Right lobe of liver (tissue), 6 donors: ENCODE data around the gene NOP9. TPM values are rescaled to one million over a fixed set of nuclear protein-coding genes. Genes with fewer than 3 reads are reported as not detected.
A peak's percentile ranks its signal among the peaks of the same experiment; 100 is the strongest.

ENCODE experiments used
- ATAC-seq, 4 donors: fragments of 200-7000 bp; cut with Tn5 transposase; one replicate each; pipeline ENCODE4 v1.9.1; 2020; ENCODE audit warnings: mild to moderate bottlenecking in 4 of 4, moderate library complexity in 4 of 4
- DNase-seq, 3 donors: peaks; one replicate each; pipeline ENCODE4 v3.0.0-alpha.2; 2020
- H3K27ac ChIP-seq, 3 donors: fragments of 200-600 bp; one replicate each; pipeline ENCODE4 v1.8.0; 2022
- H3K27me3 ChIP-seq, 2 donors: fragments of 200-600 bp; one replicate each; pipeline ENCODE4 v1.8.0; 2022
- H3K36me3 ChIP-seq, 4 donors: fragments of 200-600 bp; sonication (generic) in 1 of 4; one replicate each; pipeline versions ENCODE4 v1.5.1 to v1.8.0; 2017 to 2022; ENCODE audit warnings: control low read depth in 1 of 4
- H3K4me1 ChIP-seq, 4 donors: fragments of 200-600 bp; sonication (generic) in 1 of 4; one replicate each; pipeline versions ENCODE4 v1.5.1 to v1.8.0; 2017 to 2022; ENCODE audit warnings: control low read depth in 1 of 4
- H3K4me3 ChIP-seq, 3 donors: fragments of 200-600 bp; one replicate each; pipeline ENCODE4 v1.8.0; 2022
- H3K9me3 ChIP-seq, 4 donors: fragments of 200-600 bp; sonication (generic) in 1 of 4; one replicate each; pipeline versions ENCODE4 v1.5.1 to v1.8.0; 2017 to 2022; ENCODE audit warnings: control low read depth in 1 of 4
- CTCF ChIP-seq, 4 donors: fragments of 200-600 bp in 3 of 4; fragments of 450-650 bp in 1 of 4; IDR thresholded peaks; one replicate each; pipeline versions ENCODE4 v1.5.1 to v1.8.0; 2016 to 2022; ENCODE audit warnings: antibody characterized with exemption in 4 of 4, mild to moderate bottlenecking in 2 of 4
- POLR2A ChIP-seq: fragments of 450-650 bp; IDR thresholded peaks from one replicate; pipeline ENCODE4 v1.6.1; 2017; ENCODE audit warnings: antibody characterized with exemption, mild to moderate bottlenecking
- WGBS: methylation state at CpG from one replicate; pipeline ENCODE4 v1.1.6; 2018; ENCODE audit warnings: low coverage, low lambda C conversion rate; ENCODE audit not compliant: insufficient coverage; ENCODE audit errors: missing lambda C conversion rate; 5-methylcytosine and 5-hydroxymethylcytosine counted together
- intact Hi-C, 2 donors: fragments of 100-400 bp; cut with DNase I; formaldehyde crosslinking; loops; one replicate each; pipeline versions ENCODE4 v1.11.2 to v1.14.1; 2022
- total RNA-seq, 6 experiments: library from RNA; depleted of rRNA in 2 of 6; stranded (reverse); fragments of >200 nt in 2 of 6; fragmentation: NEBNext Ultra II Directional in 3 of 6; extraction: Animal tissue kit (Norgen Biotek cat#: 25700) in 3 of 6; gene quantifications; one replicate each; pipeline versions ENCODE4 v1.1.0 to v1.2.4, GENCODE V29; 2016 to 2023
- donor health status: DM: no; HTN: yes; CAD: no.
- donor health status: DM: no; HTN: no; CAD: no.
- donor health status: DM: no; HTN: no; CAD: no.
- donor health status: DM: no; HTN: yes; CAD: no.
- donor health status: DM: no; HTN: yes; CAD: no.

NOP9 gene
- total RNA-seq, 6 experiments from 2014 or later, result 8.2 to 15.3 (median 11.4) TPM

DNA sequence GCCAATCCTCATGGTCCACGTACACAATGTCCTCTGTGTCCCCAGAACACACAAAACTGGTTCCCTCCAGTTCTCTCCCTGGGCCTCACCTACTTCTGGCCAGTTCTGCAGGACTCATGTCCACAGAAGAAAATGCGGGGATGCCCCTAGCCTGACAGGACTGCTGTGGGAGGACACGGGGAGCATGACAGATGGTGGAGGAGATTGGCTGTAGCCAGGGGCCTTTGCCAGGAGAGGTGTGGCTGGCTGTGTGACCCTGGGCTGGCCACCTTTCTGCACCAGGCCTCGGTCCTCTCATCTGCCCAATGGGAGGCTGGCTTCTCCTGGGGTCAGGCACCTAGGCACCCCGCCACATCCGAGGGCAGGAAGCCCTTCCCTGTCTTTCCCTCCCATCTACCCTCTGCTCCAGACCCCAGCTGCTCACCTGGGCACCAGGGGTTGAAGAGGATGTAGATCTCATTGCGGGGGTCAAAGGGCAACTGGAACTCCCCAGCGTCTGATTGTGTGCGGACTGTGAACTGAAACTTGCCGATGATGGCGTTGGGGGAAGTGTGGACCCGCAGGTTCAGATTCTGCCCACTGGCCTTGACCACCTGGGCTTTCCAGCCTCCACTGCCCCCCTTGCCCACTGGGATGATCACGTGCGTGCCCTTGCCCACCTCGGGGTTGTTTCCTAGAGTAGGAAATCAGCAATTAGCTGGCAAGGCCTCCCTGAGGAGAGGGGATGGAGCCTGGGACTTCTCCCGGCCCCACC lies 39.4 kb upstream of the NOP9 start:
- Histone ChIP-seq H3K4me3 (no peak overlapping the region), H3K4me1 (no peaks in the 10 kb centered on the region), H3K36me3 (no peaks in the 10 kb centered on the region), H3K9me3 (no peaks in the 10 kb centered on the region), H3K27me3 (no peaks in the 10 kb centered on the region), H3K27ac (no peak overlapping the region)
- ATAC-seq (peak in 1 of 4 donors; percentile 4), DNase-seq (no peak)
- intact Hi-C loops, result no loop called here
- TF ChIP-seq POLR2A (no peak), CTCF (IDR thresholded peaks at IDR 0.05) (no peak)
- WGBS, result 86% methylated on average over 5 of the region's 16 CpGs

- DNase-seq, result no peak
- H3K36me3 ChIP-seq, result no peaks in the 10 kb centered on the region
- TF ChIP-seq POLR2A, result no peak
- no peak for TF ChIP-seq CTCF (IDR thresholded peaks at IDR 0.05)
Measured at GRCh38 chr14:24260780-24261157, 38.9 kb upstream of the NOP9 start.

GRCh38 chr14:24261256-24261968 lies 38.2 kb upstream of the NOP9 start:
- TF ChIP-seq POLR2A, result no peak
- TF ChIP-seq CTCF (IDR thresholded peaks at IDR 0.05), result no peak
- Histone ChIP-seq H3K9me3 (no peaks in the 10 kb centered on the region), H3K27me3 (no peaks in the 10 kb centered on the region), H3K4me1 (no peaks in the 10 kb centered on the region), H3K4me3 (no peak overlapping the region), H3K27ac (no peak overlapping the region), H3K36me3 (peaks cover 0 to 3% (median 0%) of the 10 kb centered on the region in 4 donors)
- WGBS, result no CpG with 5 or more reads among the region's 20 CpGs
- DNase-seq (no peak), ATAC-seq (no peak)
- intact Hi-C loops, result no loop called here

More at GRCh38 chr14:24260780-24261157, 38.9 kb upstream of the NOP9 start:
- ATAC-seq, result no peak
- no peaks in the 10 kb centered on the region for H3K27me3 ChIP-seq
- no peaks in the 10 kb centered on the region for H3K4me1 ChIP-seq
- H3K27ac ChIP-seq, result no peak overlapping the region
- no peak overlapping the region for H3K4me3 ChIP-seq
- WGBS, result 60% methylated on average over 1 of the region's 4 CpGs
- intact Hi-C loops, result no loop called here
- no peaks in the 10 kb centered on the region for H3K9me3 ChIP-seq

GRCh38 chr14:24261969-24262327 lies 37.7 kb upstream of the NOP9 start:
- Histone ChIP-seq H3K27me3 (no peaks in the 10 kb centered on the region), H3K9me3 (no peaks in the 10 kb centered on the region), H3K27ac (no peak overlapping the region), H3K4me3 (no peak overlapping the region), H3K36me3 (peaks cover 0 to 8% (median 2%) of the 10 kb centered on the region in 4 donors), H3K4me1 (no peaks in the 10 kb centered on the region)
- no peak for ATAC-seq
- intact Hi-C loops, result no loop called here
- DNase-seq, result no peak
- TF ChIP-seq CTCF (IDR thresholded peaks at IDR 0.05) (no peak), POLR2A (no peak)
- WGBS, result no CpG with 5 or more reads among the region's 19 CpGs
